Peyer's patch (tissue), 4 donors: Measurements from ENCODE around the gene ABCA13. TPM values are rescaled to one million over a fixed set of nuclear protein-coding genes. Genes with fewer than 3 reads are reported as not detected.

Experiments
- DNase-seq, 3 donors: peaks; one replicate each; pipeline ENCODE4 v3.0.0-alpha.2; 2017 to 2019
- H3K27ac ChIP-seq, 4 donors: fragments of 200-600 bp; sonication (generic); one replicate each; pipeline ENCODE4 v1.5.1; 2016 to 2019
- H3K27me3 ChIP-seq, 2 donors: fragments of 200-600 bp; sonication (generic); one replicate each; pipeline ENCODE4 v1.5.1; 2019
- H3K36me3 ChIP-seq, 3 donors: fragments of 200-600 bp; sonication (generic); one replicate each; pipeline ENCODE4 v1.5.1; 2016 to 2019
- H3K4me1 ChIP-seq, 4 donors: fragments of 200-600 bp; sonication (generic); one replicate each; pipeline ENCODE4 v1.5.1; 2016 to 2019
- H3K4me3 ChIP-seq, 4 donors: fragments of 200-600 bp; sonication (generic); 1 replicate in 3 of 4; 2 replicates in 1 of 4; pipeline ENCODE4 v1.5.1; 2016 to 2019; ENCODE audit warnings: mild to moderate bottlenecking in 1 of 4
- H3K9me3 ChIP-seq, 4 donors: fragments of 200-600 bp; sonication (generic); one replicate each; pipeline ENCODE4 v1.5.1; 2016 to 2019; ENCODE audit warnings: mild to moderate bottlenecking in 1 of 4
- CTCF ChIP-seq, 6 experiments: fragments of 450-650 bp in 4 of 6; fragments of 200-600 bp in 2 of 6; sonication (generic) in 1 of 6; IDR thresholded peaks; one replicate each; pipeline ENCODE4 v1.5.1; 2017 to 2019; ENCODE audit warnings: antibody characterized with exemption in 6 of 6, mild to moderate bottlenecking in 3 of 6, moderate library complexity in 1 of 6
- POLR2A ChIP-seq, 2 donors: fragments of 450-650 bp; IDR thresholded peaks; one replicate each; pipeline ENCODE4 v1.5.1; 2017; ENCODE audit warnings: antibody characterized with exemption in 2 of 2, mild to moderate bottlenecking in 2 of 2, moderate library complexity in 2 of 2
- total RNA-seq, 4 donors: library from RNA; depleted of rRNA; stranded (reverse); fragments of >200 nt; gene quantifications; one replicate each; pipeline ENCODE4 v1.1.0, GENCODE V29; 2016

The ABCA13 gene
- total RNA-seq, 4 donors from 2014 or later, result 0.53 to 2.7 (median 1.7) TPM

DNA sequence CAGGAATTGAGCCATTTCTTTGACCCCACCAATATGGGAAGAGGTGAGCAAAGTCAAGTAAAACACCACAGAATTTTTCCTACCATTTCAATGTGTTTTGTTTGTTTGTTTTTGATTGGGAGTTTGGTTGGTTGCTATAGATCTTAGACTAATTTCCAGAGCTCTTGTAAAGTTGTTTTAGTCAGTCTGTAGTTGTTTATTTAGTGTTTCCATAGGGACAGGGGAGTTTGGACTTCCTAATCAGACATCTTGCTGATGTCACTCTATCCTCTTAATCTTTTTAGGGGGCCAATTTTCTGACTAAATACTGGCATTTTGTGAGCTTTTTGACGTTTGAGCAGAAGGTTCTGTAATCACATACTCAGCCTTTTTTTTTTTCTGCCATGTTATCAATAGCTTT lies 266.9 kb downstream of the ABCA13 start:
- H3K9me3 ChIP-seq, result no peaks in the 10 kb centered on the region
- no peak overlapping the region for H3K4me3 ChIP-seq
- no peaks in the 10 kb centered on the region for H3K36me3 ChIP-seq
- TF ChIP-seq POLR2A (IDR thresholded peaks at IDR 0.05) (no peak), CTCF (IDR thresholded peaks at IDR 0.05) (no peak)
- H3K27ac ChIP-seq, result no peak overlapping the region
- DNase-seq, result no peak
- H3K27me3 ChIP-seq, result no peaks in the 10 kb centered on the region
- H3K4me1 ChIP-seq, result no peaks in the 10 kb centered on the region

DNA sequence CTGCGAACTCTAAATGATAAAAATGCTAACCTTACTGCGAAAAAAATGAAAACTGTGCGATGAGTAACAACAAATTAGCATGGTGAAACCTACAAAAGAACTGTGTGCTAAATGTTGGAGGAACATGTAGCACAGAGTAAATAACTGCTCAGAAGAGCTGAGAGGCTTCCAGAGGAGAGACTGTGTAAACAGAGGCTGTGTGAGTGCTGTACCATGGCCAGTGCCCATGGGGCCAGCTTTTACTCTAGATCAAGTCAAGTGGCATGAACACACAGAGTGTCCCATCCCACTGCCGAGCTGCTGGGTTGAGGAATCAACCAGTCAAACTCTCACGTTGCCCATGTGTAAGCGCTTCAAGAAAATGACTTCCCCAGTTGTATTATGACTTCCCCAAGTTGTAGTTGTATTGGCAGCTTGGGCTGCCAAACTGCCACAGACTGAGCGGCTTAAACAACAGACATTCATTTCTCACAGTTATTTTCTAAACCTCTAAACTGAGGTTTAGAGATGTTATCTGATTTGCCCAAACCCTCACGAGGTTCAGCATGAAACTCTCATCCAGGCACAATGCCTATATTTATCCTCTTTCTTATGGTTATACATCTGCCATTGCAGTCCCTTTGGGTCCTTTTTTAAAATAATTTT lies 270.7 kb downstream of the ABCA13 start:
- DNase-seq, result no peak

GRCh38 chr7:48443051-48443450 lies 271.8 kb downstream of the ABCA13 start:
- Histone ChIP-seq H3K9me3 (no peaks in the 10 kb centered on the region), H3K4me1 (no peaks in the 10 kb centered on the region), H3K27me3 (no peaks in the 10 kb centered on the region), H3K27ac (no peak overlapping the region), H3K4me3 (no peak overlapping the region), H3K36me3 (no peaks in the 10 kb centered on the region)
- TF ChIP-seq POLR2A (IDR thresholded peaks at IDR 0.05) (no peak), CTCF (IDR thresholded peaks at IDR 0.05) (no peak)
- DNase-seq, result no peak

More for the DNA sequence above, 270.7 kb downstream of the ABCA13 start:
- no peak for TF ChIP-seq POLR2A (IDR thresholded peaks at IDR 0.05)
- no peak for TF ChIP-seq CTCF (IDR thresholded peaks at IDR 0.05)
- no peaks in the 10 kb centered on the region for H3K27me3 ChIP-seq
- no peak overlapping the region for H3K27ac ChIP-seq
- H3K4me1 ChIP-seq, result no peaks in the 10 kb centered on the region
- H3K4me3 ChIP-seq, result no peak overlapping the region
- H3K9me3 ChIP-seq, result no peaks in the 10 kb centered on the region
- H3K36me3 ChIP-seq, result no peaks in the 10 kb centered on the region

DNA sequence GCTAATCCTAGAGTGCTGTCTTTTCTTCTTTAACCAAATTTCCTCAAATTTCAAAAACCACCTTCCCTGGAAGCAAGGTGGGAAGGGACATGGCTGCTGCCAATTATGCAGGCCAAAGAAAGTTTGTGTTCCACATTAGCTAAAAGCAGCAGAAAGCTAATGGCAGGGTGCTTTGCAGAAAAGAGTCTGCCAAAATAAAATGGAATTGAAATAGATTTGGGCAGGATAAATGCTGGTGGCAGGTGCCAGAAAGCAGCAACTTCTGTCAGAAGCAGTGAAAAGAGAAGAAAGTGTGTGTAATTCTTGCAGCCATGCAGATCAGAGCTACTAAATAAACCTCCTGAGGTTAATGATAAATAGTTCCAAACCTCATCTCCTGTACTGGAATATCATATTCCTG lies 275.5 kb downstream of the ABCA13 start:
- no peak for TF ChIP-seq CTCF (IDR thresholded peaks at IDR 0.05)
- no peak for TF ChIP-seq POLR2A (IDR thresholded peaks at IDR 0.05)
- no peaks in the 10 kb centered on the region for H3K27me3 ChIP-seq
- H3K4me1 ChIP-seq, result no peaks in the 10 kb centered on the region
- H3K27ac ChIP-seq, result no peak overlapping the region
- no peak overlapping the region for H3K4me3 ChIP-seq
- DNase-seq, result no peak
- H3K36me3 ChIP-seq, result no peaks in the 10 kb centered on the region
- no peaks in the 10 kb centered on the region for H3K9me3 ChIP-seq

DNA sequence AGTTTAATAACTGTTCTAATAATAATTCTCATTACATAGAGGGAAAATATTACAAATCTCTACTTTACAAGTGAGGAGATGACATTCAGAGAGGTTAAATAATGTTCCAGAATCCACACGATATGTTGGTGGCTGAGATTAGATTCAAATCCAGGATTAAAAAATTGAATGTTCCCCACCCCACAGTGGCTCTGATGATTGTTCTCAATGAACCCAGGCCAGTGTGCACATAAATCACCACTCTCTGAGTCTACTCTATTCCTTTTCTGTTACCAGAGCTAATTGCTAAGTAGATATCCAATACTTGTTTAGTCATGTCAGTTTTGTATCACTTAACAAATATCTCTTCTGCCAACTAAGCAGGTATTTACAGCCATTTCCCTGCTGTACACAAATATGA lies 281.0 kb downstream of the ABCA13 start:
- no peaks in the 10 kb centered on the region for H3K27me3 ChIP-seq
- no peaks in the 10 kb centered on the region for H3K9me3 ChIP-seq
- H3K4me1 ChIP-seq, result no peaks in the 10 kb centered on the region
- no peak overlapping the region for H3K27ac ChIP-seq
- no peak overlapping the region for H3K4me3 ChIP-seq
- H3K36me3 ChIP-seq, result no peaks in the 10 kb centered on the region
- DNase-seq, result no peak
- no peak for TF ChIP-seq POLR2A (IDR thresholded peaks at IDR 0.05)
- TF ChIP-seq CTCF (IDR thresholded peaks at IDR 0.05), result no peak

DNA sequence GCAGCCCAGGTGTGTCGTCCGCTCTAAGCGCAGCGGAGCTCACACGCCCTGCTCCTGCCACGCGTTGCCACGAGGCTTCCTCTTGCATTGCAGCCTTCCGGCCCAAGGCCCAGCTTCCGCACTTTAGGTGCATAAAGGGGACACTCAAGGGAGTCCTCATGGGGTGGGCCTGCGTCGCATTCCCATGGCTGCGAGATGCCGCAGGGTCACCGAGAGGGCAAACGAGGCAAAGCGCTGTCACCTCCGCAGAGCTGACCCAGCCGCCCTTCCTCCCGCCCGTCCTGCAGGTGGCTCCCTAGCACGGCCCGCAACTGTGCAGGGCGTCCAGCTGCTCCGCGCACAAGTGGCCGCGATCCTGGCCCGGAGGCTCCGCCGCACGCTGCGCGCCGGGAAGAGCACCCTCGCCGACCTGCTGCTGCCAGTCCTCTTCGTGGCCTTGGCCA lies 283.5 kb downstream of the ABCA13 start:
- TF ChIP-seq POLR2A (IDR thresholded peaks at IDR 0.05) (no peak), CTCF (IDR thresholded peaks at IDR 0.05) (no peak)
- DNase-seq, result no peak
- no peaks in the 10 kb centered on the region for H3K4me1 ChIP-seq
- H3K9me3 ChIP-seq, result no peaks in the 10 kb centered on the region
- H3K27me3 ChIP-seq, result no peaks in the 10 kb centered on the region
- no peak overlapping the region for H3K27ac ChIP-seq
- H3K4me3 ChIP-seq, result no peak overlapping the region
- H3K36me3 ChIP-seq, result no peaks in the 10 kb centered on the region
